ENCODE data around the gene TLCD5.

TLCD5 gene

GRCh38 chr11:120337355-120338106, 12.4 kb downstream of the TLCD5 start:
- DNase-seq (ENCODE audit: low read depth): no peak

- DNase-seq (ENCODE audit: low read depth): no peak
Measured at GRCh38 chr11:120338107-120338933, 13.2 kb downstream of the TLCD5 start.

- no peak for DNase-seq (ENCODE audit: low read depth)
Measured at GRCh38 chr11:120339394-120339890, 14.3 kb downstream of the TLCD5 start.

- no peak for DNase-seq (ENCODE audit: low read depth)
Measured at GRCh38 chr11:120340529-120340928, 15.4 kb downstream of the TLCD5 start.

GRCh38 chr11:120342226-120342625, 17.1 kb downstream of the TLCD5 start:
- no peak for DNase-seq (ENCODE audit: low read depth)

GRCh38 chr11:120342678-120343077, 17.6 kb downstream of the TLCD5 start:
- DNase-seq (ENCODE audit: low read depth): no peak

- DNase-seq (ENCODE audit: low read depth): no peak
Measured at GRCh38 chr11:120343429-120343828, 18.3 kb downstream of the TLCD5 start.

- DNase-seq (ENCODE audit: low read depth): no peak
Measured at GRCh38 chr11:120344302-120345004, 19.4 kb downstream of the TLCD5 start.

- DNase-seq (ENCODE audit: low read depth): no peak
Measured at GRCh38 chr11:120346233-120346632, 21.1 kb downstream of the TLCD5 start.

GRCh38 chr11:120350637-120351036, 25.5 kb downstream of the TLCD5 start:
- DNase-seq (ENCODE audit: low read depth): no peak

GRCh38 chr11:120352405-120352804, 27.3 kb downstream of the TLCD5 start:
- no peak for DNase-seq (ENCODE audit: low read depth)

GRCh38 chr11:120354068-120354467, 29.0 kb downstream of the TLCD5 start:
- DNase-seq (ENCODE audit: low read depth): no peak

GRCh38 chr11:120354779-120355178, 29.7 kb downstream of the TLCD5 start:
- DNase-seq (ENCODE audit: low read depth): no peak

- no peak for DNase-seq (ENCODE audit: low read depth)
Measured at GRCh38 chr11:120357620-120358019, 32.5 kb downstream of the TLCD5 start.

- DNase-seq (ENCODE audit: low read depth): no peak
Measured at GRCh38 chr11:120358729-120359128, 33.6 kb downstream of the TLCD5 start.

- no peak for DNase-seq (ENCODE audit: low read depth)
Measured at GRCh38 chr11:120363436-120363835, 38.3 kb downstream of the TLCD5 start.

GRCh38 chr11:120365512-120365911, 40.4 kb downstream of the TLCD5 start:
- DNase-seq (ENCODE audit: low read depth): no peak

GRCh38 chr11:120372296-120372695, 47.2 kb downstream of the TLCD5 start:
- no peak for DNase-seq (ENCODE audit: low read depth)

GRCh38 chr11:120375076-120375475, 50.0 kb downstream of the TLCD5 start:
- no peak for DNase-seq (ENCODE audit: low read depth)

- DNase-seq (ENCODE audit: low read depth): no peak
Measured at GRCh38 chr11:120376547-120377182, 51.6 kb downstream of the TLCD5 start.

GRCh38 chr11:120378474-120378873, 53.4 kb downstream of the TLCD5 start:
- no peak for DNase-seq (ENCODE audit: low read depth)

- DNase-seq (ENCODE audit: low read depth): no peak
Measured at GRCh38 chr11:120381401-120381800, 56.3 kb downstream of the TLCD5 start.
